Loucy (cell line): Measurements from ENCODE around the gene SYNGR1.

Source experiments
- CTCF ChIP-seq: fragments of 200-600 bp; sonication (generic); conservative IDR thresholded peaks from 2 replicates; pipeline ENCODE4 v1.5.1; 2014; ENCODE audit warnings: mild to moderate bottlenecking, antibody characterized with exemption, low read length
- EZH2phosphoT487 ChIP-seq: fragments of 200-600 bp; IDR thresholded peaks from 2 replicates; pipeline ENCODE4 v1.6.1; 2018; ENCODE audit warnings: antibody characterized with exemption, mild to moderate bottlenecking, moderate library complexity, borderline replicate concordance

DNA sequence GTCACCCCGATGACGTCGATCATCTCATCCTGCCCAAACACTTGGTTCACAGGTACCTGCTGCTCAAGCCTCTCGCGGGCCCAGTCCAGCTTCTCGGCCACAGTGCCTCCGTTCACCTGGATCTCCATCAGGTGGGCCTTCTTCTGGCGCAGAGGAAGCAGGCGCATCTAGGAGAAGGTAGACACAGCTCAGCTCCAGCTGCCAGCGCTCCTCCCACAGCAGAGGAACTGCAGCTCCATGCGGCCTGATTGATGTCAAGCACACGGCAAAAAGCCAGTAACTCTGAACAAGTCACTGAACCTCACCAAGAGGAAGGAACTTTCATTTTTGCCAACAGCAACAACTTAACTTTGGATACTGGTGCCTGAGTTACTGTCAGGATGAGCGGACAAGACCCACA is 34.4 kb upstream of the SYNGR1 start:
- TF ChIP-seq CTCF = no peak
- no peak for TF ChIP-seq EZH2phosphoT487
